ENCODE results near the gene MAGI1. TPM values are rescaled to one million over a fixed set of nuclear protein-coding genes. Genes with fewer than 3 reads are reported as not detected.

MAGI1 gene
- total RNA-seq, 2 donors from 2014 or later: 38.6 to 45.1 TPM

GRCh38 chr3:65779390-65779789, 259.3 kb downstream of the MAGI1 start:
- no peak overlapping the region for H3K9ac ChIP-seq (ENCODE audit: extremely low read depth, low read length, poor library complexity, severe bottlenecking)
- no peaks in the 10 kb centered on the region for H3K27me3 Mint-ChIP-seq (ENCODE audit: insufficient read depth)
- TF ChIP-seq CTCF (conservative IDR thresholded peaks at IDR 0.05): no peak
- H3K4me3 ChIP-seq (ENCODE audit: low read length): no peak overlapping the region
- DNase-seq: no peak
- no peaks in the 10 kb centered on the region for H3K27me3 ChIP-seq (ENCODE audit: control insufficient read depth, insufficient read depth, low read length, poor library complexity, severe bottlenecking)
- H3K36me3 ChIP-seq (ENCODE audit: control insufficient read depth, insufficient read depth, low read length): no peaks in the 10 kb centered on the region
- H3K4me3 Mint-ChIP-seq: no peak overlapping the region
- no peaks in the 10 kb centered on the region for H3K9me3 Mint-ChIP-seq
- no peaks in the 10 kb centered on the region for H3K4me1 ChIP-seq (ENCODE audit: control insufficient read depth, insufficient read depth, low read length)
- 88 to 92% methylated on average over 1 to 2 of the region's 2 CpGs for WGBS, 2 experiments (ENCODE audit: insufficient coverage in 1 of 2, insufficient read length in 1 of 2)
- H3K27ac ChIP-seq (ENCODE audit: low read depth, low read length): no peak overlapping the region
- H3K27ac Mint-ChIP-seq: no peak overlapping the region
- H3K9me3 ChIP-seq (ENCODE audit: control insufficient read depth, low read length): no peaks in the 10 kb centered on the region
- H3K4me1 Mint-ChIP-seq: peaks cover 5% of the 10 kb centered on the region
- H3K36me3 Mint-ChIP-seq (ENCODE audit: low read depth): no peaks in the 10 kb centered on the region

GRCh38 chr3:65778968-65779367, 259.8 kb downstream of the MAGI1 start:
- no peak overlapping the region for H3K27ac Mint-ChIP-seq
- H3K4me1 ChIP-seq (ENCODE audit: control insufficient read depth, insufficient read depth, low read length): no peaks in the 10 kb centered on the region

GRCh38 chr3:65777050-65777449, 261.7 kb downstream of the MAGI1 start:
- H3K9ac ChIP-seq (ENCODE audit: extremely low read depth, low read length, poor library complexity, severe bottlenecking): no peak overlapping the region
- Mint-ChIP-seq H3K4me1 (peaks cover 2% of the 10 kb centered on the region), H3K36me3 (ENCODE audit: low read depth) (no peaks in the 10 kb centered on the region), H3K27me3 (ENCODE audit: insufficient read depth) (no peaks in the 10 kb centered on the region), H3K9me3 (no peaks in the 10 kb centered on the region), H3K4me3 (no peak overlapping the region), H3K27ac (no peak overlapping the region)
- H3K4me3 ChIP-seq (ENCODE audit: low read length): no peak overlapping the region
- no peak for TF ChIP-seq CTCF (conservative IDR thresholded peaks at IDR 0.05)
- H3K27me3 ChIP-seq (ENCODE audit: control insufficient read depth, insufficient read depth, low read length, poor library complexity, severe bottlenecking): no peaks in the 10 kb centered on the region
- no peaks in the 10 kb centered on the region for H3K9me3 ChIP-seq (ENCODE audit: control insufficient read depth, low read length)
- no peaks in the 10 kb centered on the region for H3K36me3 ChIP-seq (ENCODE audit: control insufficient read depth, insufficient read depth, low read length)
- H3K27ac ChIP-seq (ENCODE audit: low read depth, low read length): no peak overlapping the region
- DNase-seq: no peak
- no peaks in the 10 kb centered on the region for H3K4me1 ChIP-seq (ENCODE audit: control insufficient read depth, insufficient read depth, low read length)
- 94 to 100% methylated on average over 1 to 3 of the region's 3 CpGs for WGBS, 2 experiments (ENCODE audit: insufficient coverage in 1 of 2, insufficient read length in 1 of 2)

More at GRCh38 chr3:65778968-65779367, 259.8 kb downstream of the MAGI1 start:
- no peak overlapping the region for H3K9ac ChIP-seq (ENCODE audit: extremely low read depth, low read length, poor library complexity, severe bottlenecking)
- 87 to 100% methylated on average over 1 to 2 of the region's 2 CpGs for WGBS, 2 experiments (ENCODE audit: insufficient coverage in 1 of 2, insufficient read length in 1 of 2)
- no peak overlapping the region for H3K4me3 Mint-ChIP-seq
- no peaks in the 10 kb centered on the region for H3K9me3 Mint-ChIP-seq
- no peak for DNase-seq
- H3K4me3 ChIP-seq (ENCODE audit: low read length): no peak overlapping the region
- H3K27me3 ChIP-seq (ENCODE audit: control insufficient read depth, insufficient read depth, low read length, poor library complexity, severe bottlenecking): no peaks in the 10 kb centered on the region
- H3K9me3 ChIP-seq (ENCODE audit: control insufficient read depth, low read length): no peaks in the 10 kb centered on the region
- H3K27me3 Mint-ChIP-seq (ENCODE audit: insufficient read depth): no peaks in the 10 kb centered on the region
- H3K4me1 Mint-ChIP-seq: peaks cover 5% of the 10 kb centered on the region
- no peaks in the 10 kb centered on the region for H3K36me3 ChIP-seq (ENCODE audit: control insufficient read depth, insufficient read depth, low read length)
- no peaks in the 10 kb centered on the region for H3K36me3 Mint-ChIP-seq (ENCODE audit: low read depth)
- TF ChIP-seq CTCF (conservative IDR thresholded peaks at IDR 0.05): no peak
- no peak overlapping the region for H3K27ac ChIP-seq (ENCODE audit: low read depth, low read length)
